ENCODE measurements around the gene DUSP16.

- no peak for TF ChIP-seq CTCF (IDR thresholded peaks at IDR 0.05; ENCODE audit: low read length)
- no peak for TF ChIP-seq EZH2 (optimal IDR thresholded peaks at IDR 0.05; ENCODE audit: low read depth, low read length)
- no peak for TF ChIP-seq EZH2phosphoT487 (IDR thresholded peaks at IDR 0.05; ENCODE audit: low read length)
Observed at GRCh38 chr12:12548713-12549112, 13.9 kb downstream of the DUSP16 start.

All from MM.1S (cell line).